DND-41 (cell line): Measurements from ENCODE around the gene KCNJ15.

Source experiments
- CTCF ChIP-seq: IDR thresholded peaks from 2 replicates; pipeline ENCODE4 v1.5.1; 2012; ENCODE audit warnings: borderline replicate concordance, low read length, moderate library complexity, mild to moderate bottlenecking; ENCODE audit not compliant: poor library complexity, severe bottlenecking; ENCODE audit errors: extremely low read depth
- EZH2 ChIP-seq: IDR thresholded peaks from 3 replicates; pipeline ENCODE4 v1.6.1; 2012; ENCODE audit warnings: borderline replicate concordance, low read depth, mild to moderate bottlenecking, moderate library complexity, low read length, inconsistent platforms; ENCODE audit not compliant: severe bottlenecking

- TF ChIP-seq CTCF: no peak
- no peak for TF ChIP-seq EZH2
These were observed 70.1 kb downstream of the KCNJ15 start for GRCh38 chr21:38326899-38327298.
